ENCODE results near the gene IDUA. TPM values are rescaled to one million over a fixed set of nuclear protein-coding genes. Genes with fewer than 3 reads are reported as not detected.
A peak's percentile ranks its signal among the peaks of the same experiment; 100 is the strongest.

IDUA gene
- total RNA-seq, 1 donor from 2014 or later = 9.5 TPM

GRCh38 chr4:1000686-1001260 lies 13.9 kb downstream of the IDUA start:
- DNase-seq (ENCODE audit: low read depth in 2 of 2) = no peak

- no peak for DNase-seq (ENCODE audit: low read depth in 2 of 2)
These were observed 14.8 kb downstream of the IDUA start for GRCh38 chr4:1001561-1002130.

GRCh38 chr4:1002131-1002630 lies 15.3 kb downstream of the IDUA start:
- peak; percentile 29 to 75 for DNase-seq (ENCODE audit: low read depth in 2 of 2)

- DNase-seq (ENCODE audit: low read depth in 2 of 2) = no peak
These were observed 15.9 kb downstream of the IDUA start for GRCh38 chr4:1002631-1003251.

GRCh38 chr4:1003271-1004070 lies 16.6 kb downstream of the IDUA start:
- DNase-seq (ENCODE audit: low read depth in 2 of 2) = no peak

- no peak for DNase-seq (ENCODE audit: low read depth in 2 of 2)
These were observed 17.2 kb downstream of the IDUA start for GRCh38 chr4:1004071-1004418.

- DNase-seq (ENCODE audit: low read depth in 2 of 2) = no peak
These were observed 18.0 kb downstream of the IDUA start for GRCh38 chr4:1004557-1005485.

- no peak for DNase-seq (ENCODE audit: low read depth in 2 of 2)
These were observed 20.0 kb downstream of the IDUA start for GRCh38 chr4:1006856-1007255.

- peak in 1 of 2 donors; percentile 16 for DNase-seq (ENCODE audit: low read depth in 2 of 2)
These were observed 22.1 kb downstream of the IDUA start for GRCh38 chr4:1008840-1009541.

GRCh38 chr4:1009542-1010394 lies 22.9 kb downstream of the IDUA start:
- peak; percentile 59 to 75 for DNase-seq (ENCODE audit: low read depth in 2 of 2)

GRCh38 chr4:1010395-1011021 lies 23.7 kb downstream of the IDUA start:
- DNase-seq (ENCODE audit: low read depth in 2 of 2) = peak; percentile 35 to 54

GRCh38 chr4:1011022-1011665 lies 24.3 kb downstream of the IDUA start, which contains the start of gene FGFRL1:
FGFRL1 (plus strand) TSS chr4:1011626; CDS start chr4:1012486, 860 bp downstream.
- DNase-seq (ENCODE audit: low read depth in 2 of 2) = peak; percentile 86 to 93

- DNase-seq (ENCODE audit: low read depth in 2 of 2) = no peak
These were observed 24.8 kb downstream of the IDUA start for GRCh38 chr4:1011666-1012033.

GRCh38 chr4:1012034-1012739 lies 25.3 kb downstream of the IDUA start:
- peak; percentile 30 to 66 for DNase-seq (ENCODE audit: low read depth in 2 of 2)

- DNase-seq (ENCODE audit: low read depth in 2 of 2) = no peak
These were observed 26.6 kb downstream of the IDUA start for GRCh38 chr4:1013225-1014073.

GRCh38 chr4:1014291-1015167 lies 27.7 kb downstream of the IDUA start:
- DNase-seq (ENCODE audit: low read depth in 2 of 2) = no peak

All from lung microvascular endothelial cell (primary cell).